Peyer's patch (tissue), 4 donors: Measurements from ENCODE around the gene SPIRE2.

Experiments used
- CTCF ChIP-seq, 6 experiments: fragments of 450-650 bp in 4 of 6; fragments of 200-600 bp in 2 of 6; sonication (generic) in 1 of 6; IDR thresholded peaks; one replicate each; pipeline ENCODE4 v1.5.1; 2017 to 2019; ENCODE audit warnings: antibody characterized with exemption in 6 of 6, mild to moderate bottlenecking in 3 of 6, moderate library complexity in 1 of 6
- POLR2A ChIP-seq, 2 donors: fragments of 450-650 bp; IDR thresholded peaks; one replicate each; pipeline ENCODE4 v1.5.1; 2017; ENCODE audit warnings: antibody characterized with exemption in 2 of 2, mild to moderate bottlenecking in 2 of 2, moderate library complexity in 2 of 2

- TF ChIP-seq POLR2A (IDR thresholded peaks at IDR 0.05) (no peak), CTCF (IDR thresholded peaks at IDR 0.05) (no peak)
Observed at GRCh38 chr16:89887243-89887642, 59.0 kb downstream of the SPIRE2 start.
